GM19468 (cell line): ENCODE data around the gene TIMM50.
"Not testable (repeated sequence)": the region's sequence is repeated elsewhere in the genome, so short reads cannot be mapped to it uniquely, and the experiment has no call there.

ENCODE experiments used
- ATAC-seq: cut with Tn5 transposase; IDR thresholded peaks from one replicate; pipeline ENCODE4 v1.9.1; 2021; ENCODE audit warnings: mild to moderate bottlenecking, moderate library complexity, moderate number of reproducible peaks; ENCODE audit not compliant: unreplicated experiment; ENCODE audit errors: extremely low read depth

The TIMM50 gene

DNA sequence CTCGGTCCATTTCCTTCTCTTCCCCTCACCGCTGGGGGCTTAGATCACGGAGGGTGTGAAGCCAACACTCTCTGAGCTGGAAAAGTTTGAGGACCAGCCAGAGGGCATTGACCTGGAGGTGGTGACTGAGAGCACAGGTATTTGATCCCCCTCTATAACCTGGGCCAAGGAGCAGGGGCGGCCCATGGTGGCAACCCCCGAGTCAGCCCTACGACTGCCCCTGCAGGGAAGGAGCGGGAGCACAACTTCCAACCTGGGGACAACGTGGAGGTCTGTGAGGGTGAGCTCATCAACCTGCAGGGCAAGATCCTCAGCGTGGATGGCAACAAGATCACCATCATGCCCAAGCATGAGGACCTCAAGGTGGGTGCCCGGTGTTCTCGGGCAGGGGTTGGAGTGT lies 11.6 kb upstream of the TIMM50 start:
- no peak for ATAC-seq

DNA sequence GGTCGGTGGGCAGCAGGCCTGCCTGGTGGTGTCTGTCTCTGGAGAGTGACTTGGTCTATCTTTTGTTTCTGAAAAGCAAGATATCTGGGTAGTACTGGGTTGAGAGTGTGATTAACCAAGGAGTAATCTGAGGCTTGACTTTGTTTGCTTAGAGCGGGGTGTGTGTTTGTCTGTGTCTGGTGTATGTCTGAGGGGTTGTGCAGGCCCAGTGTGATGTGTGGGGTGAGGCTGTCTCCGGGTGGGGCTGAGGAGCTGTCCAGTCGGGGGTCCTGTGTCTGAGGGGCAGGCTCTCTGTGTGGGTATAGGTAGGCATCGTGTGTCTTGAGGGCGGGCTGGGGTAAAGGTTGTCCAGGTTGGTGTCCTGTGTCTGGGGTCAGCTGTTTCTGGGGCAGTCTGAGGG lies 11.1 kb upstream of the TIMM50 start:
- ATAC-seq = no peak

DNA sequence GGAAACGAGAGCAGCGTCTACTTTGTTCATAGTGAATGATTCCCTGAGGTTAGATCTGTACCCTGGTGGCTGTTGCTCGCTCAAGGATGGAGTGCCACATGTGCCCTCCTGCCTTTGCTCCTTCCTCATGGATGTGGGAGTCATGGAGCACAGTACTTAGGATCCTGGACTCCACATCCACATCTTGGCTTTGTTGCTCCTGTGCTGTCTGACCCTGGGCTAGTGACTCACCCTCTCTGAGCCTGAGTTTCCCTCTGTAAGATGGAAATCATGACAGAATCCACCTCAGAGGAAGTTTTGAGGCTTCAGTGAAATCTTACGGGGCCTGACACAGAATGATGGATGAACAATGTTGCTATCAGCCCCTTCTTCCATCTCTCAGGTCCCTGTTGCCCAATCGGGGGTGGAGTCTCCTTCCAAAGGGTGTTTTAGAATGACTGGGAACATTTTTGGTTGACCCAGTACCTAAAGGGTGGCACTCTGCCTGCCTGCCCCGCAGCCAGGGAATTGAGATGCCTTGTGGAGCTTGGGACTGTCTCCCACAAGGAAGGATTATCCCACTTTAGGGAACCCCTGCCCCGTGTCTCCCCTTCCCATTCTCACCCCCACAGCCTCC lies 9.8 kb upstream of the TIMM50 start:
- ATAC-seq = no peak

DNA sequence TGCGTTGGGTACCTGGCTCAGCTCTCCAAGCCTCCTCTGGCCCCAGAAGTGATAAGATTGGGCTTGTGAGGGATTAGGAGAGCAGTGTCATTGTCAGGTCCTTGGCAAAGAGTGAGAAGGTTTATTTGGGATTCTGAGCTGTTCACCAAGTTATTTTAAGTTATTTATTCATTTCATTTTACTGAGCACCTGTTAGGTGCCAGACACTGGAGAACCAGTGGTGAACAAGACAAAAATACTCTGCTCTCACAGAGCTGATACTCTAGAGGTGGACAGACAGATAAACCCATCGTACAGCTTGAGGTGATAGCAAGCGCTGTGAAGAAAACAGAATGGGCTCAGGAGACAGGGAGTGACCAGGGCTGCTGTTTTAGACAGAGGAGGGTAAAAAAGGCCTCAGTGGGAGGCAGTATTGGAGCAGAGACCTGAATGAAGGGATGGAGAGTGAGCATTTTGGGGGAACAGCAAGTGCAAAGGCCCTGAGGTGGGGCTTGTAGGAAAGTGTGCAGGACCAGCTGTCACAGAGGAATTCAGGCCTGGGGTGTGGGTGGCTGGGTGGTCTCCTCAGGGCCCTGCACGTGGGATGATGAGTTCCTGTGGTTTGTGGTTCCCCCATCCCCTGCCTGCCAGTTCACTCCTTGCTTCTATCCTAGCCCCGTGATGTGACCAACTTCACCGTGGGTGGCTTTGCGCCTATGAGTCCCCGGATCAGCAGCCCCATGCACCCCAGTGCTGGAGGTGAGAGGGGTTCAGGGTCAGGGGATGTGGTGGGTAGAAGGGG lies 8.7 kb upstream of the TIMM50 start:
- no peak for ATAC-seq

GRCh38 chr19:39472746-39473442 lies 7.7 kb upstream of the TIMM50 start:
- no peak for ATAC-seq

DNA sequence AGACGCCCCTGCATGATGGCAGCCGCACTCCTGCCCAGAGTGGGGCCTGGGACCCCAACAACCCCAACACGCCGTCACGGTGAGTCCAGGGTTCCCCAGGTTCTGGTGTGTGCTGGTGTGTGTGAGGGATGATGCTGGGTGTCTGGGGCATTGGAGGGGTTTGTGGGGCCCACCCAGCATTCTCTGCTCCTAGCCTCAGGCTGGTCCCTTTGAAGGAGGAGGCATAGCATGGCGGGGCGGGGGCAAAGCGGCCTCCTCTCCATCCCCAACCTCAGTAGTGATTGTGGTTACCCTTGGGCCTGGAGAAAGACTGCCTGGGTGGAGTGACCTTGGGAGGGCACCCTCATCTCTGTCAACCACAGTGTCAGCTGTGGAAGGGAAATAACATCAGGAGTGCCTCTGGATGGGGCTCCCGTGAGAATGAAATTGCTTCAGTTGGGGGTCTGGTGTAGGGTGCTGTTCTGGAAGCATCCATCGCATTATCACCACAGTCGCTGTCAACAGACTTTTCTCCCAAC lies 7.1 kb upstream of the TIMM50 start:
- ATAC-seq = no peak

DNA sequence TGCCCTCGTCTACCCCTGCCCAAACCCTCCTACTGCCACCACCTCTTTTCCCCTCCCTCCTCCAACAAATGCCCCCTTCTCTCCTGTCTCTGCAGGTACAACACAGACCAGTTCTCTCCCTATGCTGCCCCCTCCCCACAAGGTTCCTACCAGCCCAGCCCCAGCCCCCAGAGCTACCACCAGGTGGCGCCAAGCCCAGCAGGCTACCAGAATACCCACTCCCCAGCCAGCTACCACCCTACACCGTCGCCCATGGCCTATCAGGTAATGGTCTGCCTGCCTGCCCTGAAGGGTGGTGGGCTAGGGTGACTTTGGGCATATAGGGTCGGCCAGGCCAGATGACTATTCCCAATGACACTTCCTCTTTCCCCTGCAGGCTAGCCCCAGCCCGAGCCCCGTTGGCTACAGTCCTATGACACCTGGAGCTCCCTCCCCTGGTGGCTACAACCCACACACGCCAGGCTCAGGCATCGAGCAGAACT lies 6.5 kb upstream of the TIMM50 start:
- ATAC-seq = no peak

DNA sequence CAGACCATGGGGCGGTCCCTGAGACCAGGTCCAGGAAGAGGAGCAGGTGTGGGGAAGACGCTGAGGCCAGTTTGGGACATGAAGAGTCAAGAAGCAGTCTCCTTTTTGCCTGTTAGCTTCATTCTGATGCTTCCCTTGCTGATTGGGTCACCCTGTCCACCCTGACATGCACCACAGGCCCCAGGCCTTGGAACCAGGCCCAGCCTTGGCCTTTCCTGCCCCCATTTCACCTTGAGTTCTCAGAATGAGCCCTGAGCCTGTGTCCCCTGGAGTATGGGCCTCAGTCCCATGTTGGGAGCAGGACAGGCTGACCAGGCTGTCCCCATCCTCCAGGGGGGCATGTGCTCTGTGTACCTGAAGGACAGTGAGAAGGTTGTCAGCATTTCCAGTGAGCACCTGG lies 4.9 kb upstream of the TIMM50 start:
- no peak for ATAC-seq

DNA sequence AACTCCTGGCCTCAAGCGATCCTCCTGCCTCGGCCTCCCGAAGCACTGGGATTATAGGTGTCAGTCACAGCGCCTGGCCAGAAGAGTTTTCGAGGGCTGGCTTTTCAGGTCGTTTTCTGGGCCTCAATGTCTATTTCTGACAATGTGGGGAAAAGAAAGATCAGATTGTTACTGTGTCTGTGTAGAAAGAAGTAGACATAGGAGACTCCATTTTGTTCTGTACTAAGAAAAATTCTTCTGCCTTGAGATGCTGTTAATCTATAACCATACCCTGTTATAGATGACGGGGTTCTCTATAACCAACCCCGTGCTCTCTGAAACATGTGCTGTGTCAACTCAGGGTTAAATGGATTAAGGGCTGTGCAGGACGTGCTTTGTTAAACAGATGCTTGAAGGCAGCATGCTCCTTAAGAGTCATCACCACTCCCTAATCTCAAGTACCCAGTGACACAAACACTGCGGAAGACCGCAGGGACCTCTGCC lies 1.3 kb upstream of the TIMM50 start:
- ATAC-seq = not testable (repeated sequence)

- no peak for ATAC-seq
Observed at GRCh38 chr19:39479916-39480315, 722 bp upstream of the TIMM50 start.

DNA sequence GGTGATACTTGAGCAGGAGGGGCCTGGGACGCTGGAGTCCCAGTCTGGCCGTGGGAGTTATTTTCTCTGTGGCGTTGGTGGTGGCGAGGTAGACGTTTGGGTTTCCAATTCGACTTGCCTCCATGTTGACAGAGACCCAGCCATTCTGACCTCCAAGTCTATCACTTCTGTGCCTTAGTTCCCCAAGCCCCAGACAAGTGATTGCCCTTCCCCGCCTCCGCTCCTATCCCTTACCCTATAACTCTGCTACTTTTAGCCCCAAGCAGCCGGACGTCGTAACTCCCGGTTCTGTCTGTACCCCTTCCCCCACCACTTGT lies 549 bp downstream of the TIMM50 start:
- ATAC-seq = no peak

- no peak for ATAC-seq
Observed at GRCh38 chr19:39481676-39482075, 1.0 kb downstream of the TIMM50 start.

DNA sequence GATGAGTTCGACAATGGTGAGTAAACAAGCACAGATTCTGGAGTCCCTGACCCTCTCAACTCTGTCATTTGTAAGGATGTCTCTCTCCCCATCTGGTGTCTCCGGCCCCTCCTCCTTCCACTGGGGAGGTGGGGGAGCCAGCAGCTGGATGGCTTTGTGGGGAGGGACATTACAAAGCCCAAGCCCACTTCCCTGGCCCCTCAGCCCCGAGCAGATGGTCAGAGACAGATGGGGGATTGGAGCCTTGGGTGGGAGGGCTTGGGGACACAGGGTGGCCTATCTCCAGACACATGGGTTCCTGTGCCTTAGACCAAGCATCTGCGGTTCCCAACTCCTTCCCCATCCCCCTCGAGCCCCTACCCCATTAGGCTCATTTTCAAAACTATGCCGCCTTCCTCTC lies 2.5 kb downstream of the TIMM50 start:
- no peak for ATAC-seq

DNA sequence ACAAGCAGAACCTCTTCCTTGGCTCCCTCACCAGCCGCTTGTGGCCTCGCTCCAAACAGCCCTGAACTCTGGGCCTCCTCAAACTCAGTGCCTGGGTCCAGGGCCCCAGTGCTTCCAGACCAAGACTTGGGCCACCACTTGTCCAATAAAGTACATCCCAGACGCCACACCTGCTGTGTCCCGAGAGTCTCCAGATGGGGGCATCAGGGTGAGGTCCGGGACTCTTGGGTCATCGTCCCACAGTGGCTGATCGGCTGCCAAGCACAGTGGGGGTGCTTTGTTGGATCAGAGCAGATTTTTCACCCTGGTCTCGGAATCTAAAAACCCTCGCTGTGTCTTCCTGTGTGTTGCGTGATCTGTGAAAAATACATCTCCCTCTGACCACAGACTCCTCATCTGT lies 9.1 kb downstream of the TIMM50 start:
- ATAC-seq = no peak

DNA sequence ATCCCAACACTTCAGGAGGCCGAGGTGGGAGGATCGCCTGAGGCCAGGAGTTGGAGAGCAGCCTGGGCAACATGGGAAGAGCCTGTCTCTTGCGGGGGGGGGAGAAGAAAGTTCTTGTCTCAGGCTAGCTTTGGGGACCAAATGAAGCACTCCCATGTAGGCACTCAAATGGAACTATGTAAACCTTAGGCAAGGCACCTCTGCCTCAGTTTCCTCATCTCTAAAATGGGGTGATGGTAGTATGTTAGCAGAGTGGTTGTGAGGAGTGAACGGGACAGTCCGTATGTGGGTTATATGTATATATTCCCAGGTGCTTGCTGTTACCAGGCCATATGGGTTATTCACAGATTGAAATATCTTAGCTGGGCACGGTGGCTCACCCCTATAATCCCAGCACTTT lies 11.6 kb downstream of the TIMM50 start:
- ATAC-seq = no peak

DNA sequence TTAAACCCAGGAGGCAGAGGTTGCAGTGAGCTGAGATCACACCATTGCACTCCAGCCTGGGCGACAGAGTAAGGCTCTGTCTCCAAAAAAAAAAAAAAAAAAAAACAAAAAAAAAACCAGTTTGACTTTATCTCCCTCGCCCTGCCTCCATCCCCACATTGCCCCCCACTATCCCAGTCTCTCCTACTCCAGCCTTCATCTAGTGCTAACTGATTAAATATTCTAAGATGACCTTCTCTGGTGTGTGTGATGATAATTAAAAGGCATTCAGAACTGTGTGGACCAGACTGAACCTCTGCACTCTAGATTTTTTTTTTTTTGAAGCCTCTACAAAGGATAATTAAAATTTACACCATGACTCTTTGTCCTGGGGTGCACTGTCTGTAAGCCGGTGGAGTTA lies 12.2 kb downstream of the TIMM50 start:
- ATAC-seq = no peak

- no peak for ATAC-seq
Observed at GRCh38 chr19:39494661-39495060, 14.0 kb downstream of the TIMM50 start.

DNA sequence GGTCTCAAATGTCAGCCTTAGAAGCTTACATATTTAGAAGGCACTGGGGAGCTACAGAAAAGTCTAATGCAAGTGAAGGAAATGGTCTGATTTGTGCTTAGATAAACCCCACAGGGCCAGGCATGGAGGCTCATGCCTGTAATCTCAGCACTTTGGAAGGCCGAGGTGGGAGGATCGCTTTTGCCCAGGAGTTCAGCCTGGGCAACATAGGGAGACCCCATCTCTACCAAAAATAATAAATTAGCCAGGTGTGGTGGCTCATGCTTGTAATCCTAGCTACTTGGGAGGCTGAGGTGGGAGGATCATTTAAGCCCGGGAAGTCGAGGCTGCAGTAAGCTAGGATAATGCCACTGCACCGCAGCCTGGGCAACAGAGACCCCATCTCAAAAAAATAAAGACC lies 15.4 kb downstream of the TIMM50 start:
- no peak for ATAC-seq

DNA sequence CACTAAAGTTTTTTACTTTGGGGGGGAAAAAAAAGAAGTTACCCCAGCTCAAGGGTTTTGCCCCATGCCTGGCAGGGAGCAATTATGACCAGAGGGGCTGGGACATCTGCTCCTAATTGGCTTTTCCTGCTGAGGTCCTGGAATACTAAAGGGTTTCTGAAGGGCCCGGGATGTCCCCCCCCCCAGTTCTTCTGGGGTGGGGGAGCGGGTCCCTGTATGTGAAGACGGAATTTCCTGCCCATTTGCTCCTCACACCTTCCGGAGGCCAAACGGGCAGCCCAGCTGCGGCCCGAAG lies 17.0 kb downstream of the TIMM50 start:
- ATAC-seq = no peak

GRCh38 chr19:39497996-39498797 lies 17.6 kb downstream of the TIMM50 start:
- ATAC-seq = no peak
